Retinal pigment epithelial cell (primary cell): ENCODE data around the gene ADAMTS15.

Experiments
- DNase-seq: peaks from one replicate; pipeline ENCODE4 v3.0.0-alpha.2; 2010; ENCODE audit warnings: low read depth
- H3K4me3 ChIP-seq: 2 replicates; pipeline ENCODE4 v1.5.1; 2011; ENCODE audit warnings: mild to moderate bottlenecking, low read length, control low read depth, moderate library complexity
- CTCF ChIP-seq: conservative IDR thresholded peaks from 2 replicates; pipeline ENCODE4 v1.5.1; 2011; ENCODE audit warnings: low read depth, low read length, control low read depth, inconsistent platforms

The ADAMTS15 gene

GRCh38 chr11:130514316-130514715 lies 65.9 kb downstream of the ADAMTS15 start:
- H3K4me3 ChIP-seq = no peak overlapping the region
- DNase-seq = no peak
- TF ChIP-seq CTCF = no peak

- no peak for DNase-seq
- TF ChIP-seq CTCF = no peak
Observed at GRCh38 chr11:130514851-130515250, 66.4 kb downstream of the ADAMTS15 start.

GRCh38 chr11:130515829-130516553 lies 67.5 kb downstream of the ADAMTS15 start:
- H3K4me3 ChIP-seq = no peak overlapping the region
- no peak for TF ChIP-seq CTCF
- no peak for DNase-seq

More at GRCh38 chr11:130514851-130515250, 66.4 kb downstream of the ADAMTS15 start:
- no peak overlapping the region for H3K4me3 ChIP-seq

- H3K4me3 ChIP-seq = no peak overlapping the region
- no peak for DNase-seq
- no peak for TF ChIP-seq CTCF
Observed at GRCh38 chr11:130516554-130517505, 68.4 kb downstream of the ADAMTS15 start.

- H3K4me3 ChIP-seq = no peak overlapping the region
Observed at GRCh38 chr11:130518164-130518680, 69.8 kb downstream of the ADAMTS15 start.

GRCh38 chr11:130519128-130519932 lies 70.9 kb downstream of the ADAMTS15 start:
- no peak for DNase-seq
- H3K4me3 ChIP-seq = no peak overlapping the region
- no peak for TF ChIP-seq CTCF

More at GRCh38 chr11:130518164-130518680, 69.8 kb downstream of the ADAMTS15 start:
- TF ChIP-seq CTCF = no peak
- DNase-seq = no peak
